DOHH2 (cell line): ENCODE data around the gene CRK.

Experiments
- H3F3A ChIP-seq: fragments of 200-600 bp; sonication (generic), shearing (Covaris generic); 2 replicates; pipeline ENCODE4 v1.6.0; 2016; ENCODE audit warnings: antibody characterized with exemption, mild to moderate bottlenecking; ENCODE audit not compliant: control insufficient read depth, insufficient read depth
- H3K27ac ChIP-seq: fragments of 200-600 bp; sonication (generic); 2 replicates; pipeline ENCODE4 v1.5.1; 2014; ENCODE audit warnings: low read depth, mild to moderate bottlenecking, low read length, moderate library complexity
- H3K27me3 ChIP-seq: fragments of 200-600 bp; sonication (generic); 2 replicates; pipeline ENCODE4 v1.6.1; 2014; ENCODE audit warnings: mild to moderate bottlenecking, low read length, mixed read lengths; ENCODE audit not compliant: control insufficient read depth
- H3K36me3 ChIP-seq: fragments of 200-600 bp; sonication (generic); 2 replicates; pipeline ENCODE4 v1.6.1; 2014; ENCODE audit warnings: mild to moderate bottlenecking, low read length, moderate library complexity, mixed read lengths; ENCODE audit not compliant: control insufficient read depth
- H3K4me1 ChIP-seq: fragments of 200-600 bp; sonication (generic); 2 replicates; pipeline ENCODE4 v1.6.1; 2014; ENCODE audit warnings: mild to moderate bottlenecking, low read length, mixed read lengths; ENCODE audit not compliant: control insufficient read depth
- H3K4me2 ChIP-seq: fragments of 200-600 bp; sonication (generic); 2 replicates; pipeline ENCODE4 v1.6.0; 2014; ENCODE audit warnings: mild to moderate bottlenecking, low read length, moderate library complexity
- H3K4me3 ChIP-seq: fragments of 200-600 bp; sonication (generic); 2 replicates; pipeline ENCODE4 v1.5.1; 2014; ENCODE audit warnings: mild to moderate bottlenecking, low read length, mixed read lengths
- H3K79me2 ChIP-seq: fragments of 200-600 bp; sonication (generic); 2 replicates; pipeline ENCODE4 v1.6.1; 2014; ENCODE audit warnings: mild to moderate bottlenecking, low read length, mixed read lengths; ENCODE audit not compliant: control insufficient read depth
- H3K9me2 ChIP-seq: fragments of 200-600 bp; sonication (generic); replicated peaks from 2 replicates; pipeline ENCODE4 v1.6.1; 2014; ENCODE audit warnings: mild to moderate bottlenecking, low read length, mixed read lengths; ENCODE audit not compliant: control insufficient read depth
- H3K9me3 ChIP-seq: fragments of 200-600 bp; sonication (generic); 2 replicates; pipeline ENCODE4 v1.6.1; 2014; ENCODE audit warnings: antibody characterized with exemption, low read length, mixed read lengths; ENCODE audit not compliant: control insufficient read depth, insufficient read depth
- H4K20me1 ChIP-seq: fragments of 200-600 bp; sonication (generic); 2 replicates; pipeline ENCODE4 v1.6.0; 2014; ENCODE audit warnings: low read depth, mild to moderate bottlenecking, antibody characterized with exemption, low read length, moderate library complexity; ENCODE audit not compliant: control insufficient read depth, insufficient read depth
- EZH2phosphoT487 ChIP-seq: fragments of 200-600 bp; sonication (generic); IDR thresholded peaks from 2 replicates; pipeline ENCODE4 v1.6.1; 2017; ENCODE audit warnings: borderline replicate concordance, mild to moderate bottlenecking, antibody characterized with exemption, low read length, moderate library complexity, mixed read lengths
- TF ChIP-seq, protein P1 (sequence below): fragments of 200-600 bp; sonication (generic); IDR thresholded peaks from one replicate; pipeline ENCODE4 v1.5.1; 2014; ENCODE audit warnings: antibody characterized with exemption, mild to moderate bottlenecking, low read depth, low read length; ENCODE audit not compliant: poor library complexity, severe bottlenecking

The CRK gene

DNA sequence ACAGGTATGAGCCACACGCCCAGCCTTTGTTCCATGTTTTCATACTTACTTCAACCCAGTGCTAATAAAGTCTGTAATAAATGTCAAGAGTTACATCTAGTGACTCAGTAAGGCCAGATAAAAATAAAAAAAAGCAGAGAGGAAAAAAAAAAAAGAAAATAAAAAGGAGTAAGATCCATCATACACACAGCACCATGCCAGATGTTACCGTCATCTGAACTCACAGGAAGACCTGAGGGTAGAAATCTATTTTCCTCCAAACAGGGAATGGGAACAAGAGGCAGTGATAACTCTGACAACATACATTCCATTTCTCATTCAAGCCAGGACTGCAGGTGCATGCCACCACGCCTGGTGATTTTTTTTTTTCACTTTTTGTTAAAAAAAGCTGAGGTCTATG, 20.7 kb downstream of the CRK start:
- Histone ChIP-seq H3K4me2 (no peak overlapping the region), H4K20me1 (peaks cover 3% of the 10 kb centered on the region; the same call in 1 of the 2 replicates), H3K4me3 (no peak overlapping the region), H3K9me3 (no peaks in the 10 kb centered on the region), H3K27me3 (no peaks in the 10 kb centered on the region), H3K27ac (no peak overlapping the region), H3K9me2 (no peaks in the 10 kb centered on the region), H3K4me1 (no peaks in the 10 kb centered on the region), H3K79me2 (peaks cover 96% of the 10 kb centered on the region), H3K36me3 (peaks cover 63% of the 10 kb centered on the region), H3F3A (no peaks in the 10 kb centered on the region)
- TF ChIP-seq, protein P1, sequence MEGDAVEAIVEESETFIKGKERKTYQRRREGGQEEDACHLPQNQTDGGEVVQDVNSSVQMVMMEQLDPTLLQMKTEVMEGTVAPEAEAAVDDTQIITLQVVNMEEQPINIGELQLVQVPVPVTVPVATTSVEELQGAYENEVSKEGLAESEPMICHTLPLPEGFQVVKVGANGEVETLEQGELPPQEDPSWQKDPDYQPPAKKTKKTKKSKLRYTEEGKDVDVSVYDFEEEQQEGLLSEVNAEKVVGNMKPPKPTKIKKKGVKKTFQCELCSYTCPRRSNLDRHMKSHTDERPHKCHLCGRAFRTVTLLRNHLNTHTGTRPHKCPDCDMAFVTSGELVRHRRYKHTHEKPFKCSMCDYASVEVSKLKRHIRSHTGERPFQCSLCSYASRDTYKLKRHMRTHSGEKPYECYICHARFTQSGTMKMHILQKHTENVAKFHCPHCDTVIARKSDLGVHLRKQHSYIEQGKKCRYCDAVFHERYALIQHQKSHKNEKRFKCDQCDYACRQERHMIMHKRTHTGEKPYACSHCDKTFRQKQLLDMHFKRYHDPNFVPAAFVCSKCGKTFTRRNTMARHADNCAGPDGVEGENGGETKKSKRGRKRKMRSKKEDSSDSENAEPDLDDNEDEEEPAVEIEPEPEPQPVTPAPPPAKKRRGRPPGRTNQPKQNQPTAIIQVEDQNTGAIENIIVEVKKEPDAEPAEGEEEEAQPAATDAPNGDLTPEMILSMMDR = no peak
- TF ChIP-seq EZH2phosphoT487 = no peak

DNA sequence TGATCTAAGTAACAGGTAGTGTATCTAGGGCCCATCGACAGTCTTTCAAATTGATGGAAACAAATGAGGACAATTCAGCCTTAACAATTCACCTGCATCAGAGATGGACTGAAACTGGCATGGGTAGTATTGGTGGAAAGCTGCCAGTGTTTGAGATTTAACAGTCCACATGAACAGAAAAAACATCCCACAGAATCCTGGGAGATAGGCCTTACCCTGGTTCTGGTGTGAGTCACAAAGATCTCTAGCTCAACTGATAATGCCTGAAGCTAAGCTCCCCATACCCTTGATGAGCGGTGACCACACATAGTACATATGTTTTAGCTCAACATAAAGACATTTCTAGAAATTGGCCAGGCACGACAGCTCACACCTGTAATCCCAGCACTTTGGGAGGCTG, 21.9 kb downstream of the CRK start:
- Histone ChIP-seq H3K27ac (no peak overlapping the region), H3K4me1 (no peaks in the 10 kb centered on the region), H3K27me3 (no peaks in the 10 kb centered on the region), H3K9me3 (no peaks in the 10 kb centered on the region), H3K4me3 (no peak overlapping the region), H3F3A (no peaks in the 10 kb centered on the region), H3K36me3 (peaks cover 73% of the 10 kb centered on the region), H4K20me1 (peaks cover 3% of the 10 kb centered on the region; the same call in 1 of the 2 replicates), H3K79me2 (peaks cover 98% of the 10 kb centered on the region), H3K9me2 (no peaks in the 10 kb centered on the region), H3K4me2 (no peak overlapping the region)
- no peak for TF ChIP-seq EZH2phosphoT487
- TF ChIP-seq, protein P1 = no peak

DNA sequence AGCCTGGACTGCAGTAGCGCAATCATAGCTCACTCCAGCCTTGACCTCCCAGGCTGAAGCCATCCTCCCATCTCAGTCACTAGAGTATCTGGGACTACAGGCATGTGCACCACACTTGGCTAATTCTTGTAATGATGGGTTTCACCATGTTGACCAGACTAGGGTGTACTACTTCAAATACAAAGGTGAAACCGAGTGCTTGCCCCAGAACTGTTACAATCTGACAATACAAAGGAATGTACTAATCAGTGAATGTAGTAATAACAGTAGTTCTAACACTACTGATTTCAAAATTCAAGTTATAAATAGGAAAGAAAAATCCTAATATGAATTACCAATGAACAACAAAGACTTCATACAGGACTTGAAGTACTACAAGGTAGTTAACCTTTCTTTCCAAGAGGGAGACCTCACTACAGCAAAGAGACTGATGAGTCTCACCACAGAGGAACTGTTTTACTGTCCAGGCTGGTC, 24.4 kb downstream of the CRK start:
- no peaks in the 10 kb centered on the region for H3K27me3 ChIP-seq
- H3K79me2 ChIP-seq = peaks cover 83% of the 10 kb centered on the region
- H3K36me3 ChIP-seq = peaks cover 59% of the 10 kb centered on the region
- no peaks in the 10 kb centered on the region for H3K4me1 ChIP-seq
- no peaks in the 10 kb centered on the region for H3K9me3 ChIP-seq
- H3K4me2 ChIP-seq = no peak overlapping the region
- H3K9me2 ChIP-seq = no peaks in the 10 kb centered on the region
- H3K27ac ChIP-seq = no peak overlapping the region
- no peaks in the 10 kb centered on the region for H3F3A ChIP-seq
- H3K4me3 ChIP-seq = no peak overlapping the region
- no peak for TF ChIP-seq EZH2phosphoT487
- TF ChIP-seq, protein P1 = no peak
- peaks cover 3% of the 10 kb centered on the region; the same call in 1 of the 2 replicates for H4K20me1 ChIP-seq
